H9 (cell line): ENCODE data around the gene PIMREG. TPM values are rescaled to one million over a fixed set of nuclear protein-coding genes. Genes with fewer than 3 reads are reported as not detected.

Source experiments
- DNase-seq: peaks from one replicate; pipeline ENCODE4 v3.0.0-alpha.2; 2017
- H2AFZ ChIP-seq: one replicate; pipeline ENCODE4 v1.6.1; 2013; ENCODE audit warnings: mild to moderate bottlenecking, low read length, control low read depth, moderate library complexity
- H2AK5ac ChIP-seq: 2 replicates; pipeline ENCODE4 v1.6.1; 2013; ENCODE audit warnings: low read length, control low read depth, mixed read lengths; ENCODE audit not compliant: insufficient read length
- H2BK120ac ChIP-seq: one replicate; pipeline ENCODE4 v1.6.1; 2013; ENCODE audit warnings: low read depth, mild to moderate bottlenecking, low read length, control low read depth, inconsistent platforms; ENCODE audit not compliant: poor library complexity, severe bottlenecking
- H2BK12ac ChIP-seq: 2 replicates; pipeline ENCODE4 v1.6.1; 2013; ENCODE audit warnings: low read length, control low read depth, mixed read lengths, low read depth; ENCODE audit not compliant: insufficient read length
- H2BK15ac ChIP-seq: 2 replicates; pipeline ENCODE4 v1.6.1; 2013; ENCODE audit warnings: low read depth, low read length, control low read depth
- H2BK20ac ChIP-seq: one replicate; pipeline ENCODE4 v1.6.1; 2013; ENCODE audit warnings: low read depth, mild to moderate bottlenecking, low read length, control low read depth, inconsistent platforms; ENCODE audit not compliant: poor library complexity, severe bottlenecking
- H2BK5ac ChIP-seq: 2 replicates; pipeline ENCODE4 v1.6.1; 2013; ENCODE audit warnings: low read length, control low read depth, mixed read lengths; ENCODE audit not compliant: insufficient read length
- H3K14ac ChIP-seq: 2 replicates; pipeline ENCODE4 v1.6.1; 2013; ENCODE audit warnings: low read length, control low read depth; ENCODE audit not compliant: insufficient read depth
- H3K18ac ChIP-seq: 2 replicates; pipeline ENCODE4 v1.6.1; 2013; ENCODE audit warnings: low read depth, mild to moderate bottlenecking, mixed read lengths, low read length, control low read depth; ENCODE audit not compliant: insufficient read length
- H3K23ac ChIP-seq: 2 replicates; pipeline ENCODE4 v1.6.1; 2013; ENCODE audit warnings: low read length, control low read depth, mixed read lengths, low read depth; ENCODE audit not compliant: insufficient read length
- H3K23me2 ChIP-seq: 2 replicates; pipeline ENCODE4 v1.6.1; 2013; ENCODE audit warnings: low read depth, mild to moderate bottlenecking, mixed read lengths, low read length, control low read depth; ENCODE audit not compliant: insufficient read length, poor library complexity, severe bottlenecking
- H3K27ac ChIP-seq: 2 replicates; pipeline ENCODE4 v1.5.1; 2013; ENCODE audit warnings: low read length, control low read depth, mixed read lengths, low read depth; ENCODE audit not compliant: insufficient read length
- H3K27me3 ChIP-seq: 2 replicates; pipeline ENCODE4 v1.6.1; 2013; ENCODE audit warnings: low read length, control low read depth, inconsistent platforms; ENCODE audit not compliant: insufficient read depth
- H3K4ac ChIP-seq: 2 replicates; pipeline ENCODE4 v1.6.1; 2013; ENCODE audit warnings: low read depth, mild to moderate bottlenecking, control low read depth, inconsistent platforms, low read length, moderate library complexity
- H3K4me1 ChIP-seq: 2 replicates; pipeline ENCODE4 v1.6.1; 2013; ENCODE audit warnings: low read length, control low read depth, inconsistent platforms; ENCODE audit not compliant: insufficient read depth
- H3K4me2 ChIP-seq: 2 replicates; pipeline ENCODE4 v1.6.1; 2013; ENCODE audit warnings: low read length, control low read depth, mixed read lengths; ENCODE audit not compliant: insufficient read length, insufficient read depth
- H3K56ac ChIP-seq: 2 replicates; pipeline ENCODE4 v1.6.1; 2013; ENCODE audit warnings: low read depth, mild to moderate bottlenecking, mixed read lengths, low read length, control low read depth; ENCODE audit not compliant: insufficient read length
- H3K79me1 ChIP-seq: 2 replicates; pipeline ENCODE4 v1.6.1; 2013; ENCODE audit warnings: low read depth, mild to moderate bottlenecking, moderate library complexity, low read length, control low read depth, inconsistent platforms; ENCODE audit not compliant: insufficient read depth, poor library complexity, severe bottlenecking
- H3K79me2 ChIP-seq: 2 replicates; pipeline ENCODE4 v1.6.1; 2013; ENCODE audit warnings: low read length, control low read depth, inconsistent platforms; ENCODE audit not compliant: insufficient read depth
- H3K9ac ChIP-seq: 2 replicates; pipeline ENCODE4 v1.6.1; 2013; ENCODE audit warnings: low read length, control low read depth, mixed read lengths; ENCODE audit not compliant: insufficient read length; ENCODE audit errors: extremely low read depth
- H3K9me3 ChIP-seq: one replicate; pipeline ENCODE4 v1.6.1; 2013; ENCODE audit warnings: low read depth, low read length, inconsistent platforms; ENCODE audit not compliant: control insufficient read depth
- H3T11ph ChIP-seq: one replicate; pipeline ENCODE4 v1.6.1; 2013; ENCODE audit warnings: mild to moderate bottlenecking, low read length, control low read depth, inconsistent platforms
- H4K20me1 ChIP-seq: one replicate; pipeline ENCODE4 v1.6.1; 2013; ENCODE audit not compliant: control insufficient read depth, insufficient read length, insufficient read depth
- H4K5ac ChIP-seq: 2 replicates; pipeline ENCODE4 v1.6.1; 2013; ENCODE audit warnings: low read depth, mild to moderate bottlenecking, mixed read lengths, low read length, control low read depth; ENCODE audit not compliant: insufficient read length
- H4K8ac ChIP-seq: replicated peaks from 2 replicates; pipeline ENCODE4 v1.6.1; 2013; ENCODE audit warnings: low read length, control low read depth, mixed read lengths, low read depth; ENCODE audit not compliant: insufficient read length
- H4K91ac ChIP-seq: 2 replicates; pipeline ENCODE4 v1.6.1; 2013; ENCODE audit warnings: low read depth, mild to moderate bottlenecking, moderate library complexity, mixed read lengths, low read length, control low read depth; ENCODE audit not compliant: insufficient read length
- H3K27ac Mint-ChIP-seq, 3 experiments: 2 replicates in 2 of 3; 3 replicates in 1 of 3; pipeline ENCODE4 v1.8.0; 2020 to 2021; ENCODE audit warnings: mixed read lengths in 3 of 3, mild to moderate bottlenecking in 1 of 3, moderate library complexity in 1 of 3
- H3K27me3 Mint-ChIP-seq: 2 replicates; pipeline ENCODE4 v1.8.0; 2021; ENCODE audit warnings: low read depth, mild to moderate bottlenecking, moderate library complexity, mixed read lengths
- H3K36me3 Mint-ChIP-seq, 3 experiments: 2 replicates in 2 of 3; 3 replicates in 1 of 3; pipeline ENCODE4 v1.8.0; 2020 to 2021; ENCODE audit warnings: low read depth in 3 of 3, mixed read lengths in 3 of 3; ENCODE audit not compliant: insufficient read depth in 1 of 3
- H3K4me1 Mint-ChIP-seq, 2 experiments: 2 replicates each; pipeline ENCODE4 v1.8.0; 2020; ENCODE audit warnings: mixed read lengths in 2 of 2
- H3K4me3 Mint-ChIP-seq, 2 experiments: 2 replicates in 1 of 2; 3 replicates in 1 of 2; pipeline ENCODE4 v1.8.0; 2020 to 2021; ENCODE audit warnings: mild to moderate bottlenecking in 2 of 2, mixed read lengths in 2 of 2, moderate library complexity in 1 of 2
- H3K9me3 Mint-ChIP-seq, 2 experiments: 2 replicates in 1 of 2; 3 replicates in 1 of 2; pipeline ENCODE4 v1.8.0; 2020; ENCODE audit warnings: mild to moderate bottlenecking in 2 of 2, mixed read lengths in 2 of 2, moderate library complexity in 1 of 2
- WGBS: extraction: QIAGEN DNeasy Blood & Tissue Kit; methylation state at CpG from one replicate; pipeline ENCODE4 v1.1.7; 2013; ENCODE audit warnings: missing lambda C conversion rate, low lambda C conversion rate, mixed read lengths; ENCODE audit not compliant: insufficient read length; ENCODE audit errors: extremely low coverage; 5-methylcytosine and 5-hydroxymethylcytosine counted together
- total RNA-seq: library from RNA; stranded (reverse); gene quantifications from 2 replicates; pipeline ENCODE4 v1.2.1, GENCODE V29; 2021
- TF ChIP-seq, protein P1 (sequence below): fragments of 200-600 bp; sonication (generic); conservative IDR thresholded peaks from 3 replicates; pipeline ENCODE4 v1.8.0; 2021; ENCODE audit warnings: antibody characterized with exemption, mild to moderate bottlenecking

The PIMREG gene
- total RNA-seq, 1 experiment from 2014 or later, result 91.6 TPM

DNA sequence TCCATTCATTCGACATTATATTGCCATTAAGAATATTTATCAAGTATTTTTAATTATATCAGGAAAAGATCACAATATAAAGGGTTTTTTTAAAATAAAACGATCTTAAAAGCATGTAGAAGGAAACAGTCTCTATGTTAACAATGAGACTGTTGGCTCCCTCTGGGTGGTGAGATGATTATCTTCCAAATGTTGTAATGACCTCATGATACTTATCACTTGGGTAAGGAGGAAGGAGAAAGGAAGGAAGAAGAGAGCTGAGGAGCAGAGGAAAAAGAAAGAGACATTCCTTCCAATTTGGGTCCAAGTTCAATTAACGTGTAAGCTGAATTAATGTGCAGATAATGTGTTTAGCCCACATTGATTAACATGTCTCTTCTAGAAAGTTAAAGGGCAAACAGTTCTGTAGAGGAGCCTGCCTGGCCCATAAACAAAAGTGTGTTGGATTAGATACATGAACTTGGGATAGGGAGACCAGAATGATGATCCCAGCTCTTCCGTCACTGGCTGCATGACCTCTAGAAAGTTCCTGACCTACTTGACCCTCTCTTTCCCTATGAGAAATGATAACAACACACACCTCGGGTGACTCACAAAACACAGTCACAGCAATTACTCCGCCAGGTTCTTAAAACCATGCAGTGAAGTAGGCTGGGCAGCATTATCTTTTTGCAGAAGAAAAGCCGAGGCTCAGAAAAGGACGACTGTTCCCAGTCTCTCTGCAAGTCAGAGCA lies 32.0 kb downstream of the PIMREG start:
- Histone ChIP-seq H2BK15ac (no peak overlapping the region), H2AK5ac (no peak overlapping the region), H3K18ac (no peak overlapping the region), H2BK120ac (no peak overlapping the region), H3K79me2 (no peaks in the 10 kb centered on the region), H3K79me1 (no peaks in the 10 kb centered on the region), H2BK20ac (no peak overlapping the region), H3K9ac (no peak overlapping the region), H3K14ac (no peak overlapping the region), H2AFZ (no peak overlapping the region), H3K27me3 (no peaks in the 10 kb centered on the region), H3K4me2 (no peak overlapping the region), H3K4ac (no peak overlapping the region), H4K8ac (no peak overlapping the region), H3K27ac (no peak overlapping the region), H2BK12ac (no peak overlapping the region), H4K5ac (no peak overlapping the region), H3K23me2 (no peaks in the 10 kb centered on the region), H3K9me3 (no peaks in the 10 kb centered on the region), H4K91ac (no peak overlapping the region), H3K56ac (no peak overlapping the region), H3K23ac (no peak overlapping the region), H4K20me1 (no peaks in the 10 kb centered on the region), H3T11ph (no peak overlapping the region), H3K4me1 (no peaks in the 10 kb centered on the region), H2BK5ac (no peak overlapping the region)
- Mint-ChIP-seq H3K36me3 (no peaks in the 10 kb centered on the region; a peak in 1 of 7 replicates), H3K4me3 (no peak overlapping the region), H3K27me3 (no peaks in the 10 kb centered on the region; the same call in 1 of the 2 replicates), H3K27ac (no peak overlapping the region), H3K4me1 (peaks cover 30 to 52% of the 10 kb centered on the region in 2 experiments), H3K9me3 (no peaks in the 10 kb centered on the region)
- no peak for DNase-seq
- TF ChIP-seq, protein P1, sequence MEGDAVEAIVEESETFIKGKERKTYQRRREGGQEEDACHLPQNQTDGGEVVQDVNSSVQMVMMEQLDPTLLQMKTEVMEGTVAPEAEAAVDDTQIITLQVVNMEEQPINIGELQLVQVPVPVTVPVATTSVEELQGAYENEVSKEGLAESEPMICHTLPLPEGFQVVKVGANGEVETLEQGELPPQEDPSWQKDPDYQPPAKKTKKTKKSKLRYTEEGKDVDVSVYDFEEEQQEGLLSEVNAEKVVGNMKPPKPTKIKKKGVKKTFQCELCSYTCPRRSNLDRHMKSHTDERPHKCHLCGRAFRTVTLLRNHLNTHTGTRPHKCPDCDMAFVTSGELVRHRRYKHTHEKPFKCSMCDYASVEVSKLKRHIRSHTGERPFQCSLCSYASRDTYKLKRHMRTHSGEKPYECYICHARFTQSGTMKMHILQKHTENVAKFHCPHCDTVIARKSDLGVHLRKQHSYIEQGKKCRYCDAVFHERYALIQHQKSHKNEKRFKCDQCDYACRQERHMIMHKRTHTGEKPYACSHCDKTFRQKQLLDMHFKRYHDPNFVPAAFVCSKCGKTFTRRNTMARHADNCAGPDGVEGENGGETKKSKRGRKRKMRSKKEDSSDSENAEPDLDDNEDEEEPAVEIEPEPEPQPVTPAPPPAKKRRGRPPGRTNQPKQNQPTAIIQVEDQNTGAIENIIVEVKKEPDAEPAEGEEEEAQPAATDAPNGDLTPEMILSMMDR, result no peak
- WGBS, result no CpG with 5 or more reads among the region's 8 CpGs
